HG03521 (cell line): ENCODE data around the gene ROR2.

Source experiments
- ATAC-seq: cut with Tn5 transposase; IDR thresholded peaks from one replicate; pipeline ENCODE4 v1.9.1; 2021; ENCODE audit warnings: mild to moderate bottlenecking, moderate library complexity; ENCODE audit not compliant: unreplicated experiment

The ROR2 gene

DNA sequence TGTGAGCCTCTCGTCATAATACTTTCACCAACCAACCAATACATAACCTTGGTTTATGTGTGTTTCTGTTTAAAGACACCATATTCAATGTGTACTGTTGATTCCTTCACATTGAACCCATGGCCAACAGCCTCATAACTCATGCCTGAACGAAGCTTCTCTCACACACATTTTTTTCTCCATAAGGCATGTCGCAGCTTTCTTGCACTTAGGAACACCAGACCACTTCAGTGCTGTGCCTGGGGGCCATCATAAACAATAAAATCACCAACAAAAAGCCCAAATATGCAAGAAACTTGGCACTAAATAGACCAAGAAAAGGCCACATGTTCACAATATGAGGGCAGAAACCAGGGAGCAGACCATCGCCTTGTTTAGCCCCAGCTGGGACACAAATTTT, 192.2 kb downstream of the ROR2 start:
- no peak for ATAC-seq

DNA sequence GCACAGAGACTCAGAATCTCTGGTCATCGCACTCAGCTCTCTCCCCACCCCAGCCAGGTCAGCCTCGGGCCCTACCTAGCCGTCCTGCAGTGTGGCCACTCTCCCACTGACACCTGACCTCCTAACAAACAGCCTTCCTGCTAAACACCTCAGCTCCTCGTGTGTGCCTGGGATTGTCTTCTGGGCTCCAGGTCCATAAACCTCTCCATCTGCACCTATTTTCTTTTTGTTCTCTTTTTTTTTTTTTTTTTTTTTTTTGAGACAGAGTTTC, 193.6 kb downstream of the ROR2 start:
- no peak for ATAC-seq

DNA sequence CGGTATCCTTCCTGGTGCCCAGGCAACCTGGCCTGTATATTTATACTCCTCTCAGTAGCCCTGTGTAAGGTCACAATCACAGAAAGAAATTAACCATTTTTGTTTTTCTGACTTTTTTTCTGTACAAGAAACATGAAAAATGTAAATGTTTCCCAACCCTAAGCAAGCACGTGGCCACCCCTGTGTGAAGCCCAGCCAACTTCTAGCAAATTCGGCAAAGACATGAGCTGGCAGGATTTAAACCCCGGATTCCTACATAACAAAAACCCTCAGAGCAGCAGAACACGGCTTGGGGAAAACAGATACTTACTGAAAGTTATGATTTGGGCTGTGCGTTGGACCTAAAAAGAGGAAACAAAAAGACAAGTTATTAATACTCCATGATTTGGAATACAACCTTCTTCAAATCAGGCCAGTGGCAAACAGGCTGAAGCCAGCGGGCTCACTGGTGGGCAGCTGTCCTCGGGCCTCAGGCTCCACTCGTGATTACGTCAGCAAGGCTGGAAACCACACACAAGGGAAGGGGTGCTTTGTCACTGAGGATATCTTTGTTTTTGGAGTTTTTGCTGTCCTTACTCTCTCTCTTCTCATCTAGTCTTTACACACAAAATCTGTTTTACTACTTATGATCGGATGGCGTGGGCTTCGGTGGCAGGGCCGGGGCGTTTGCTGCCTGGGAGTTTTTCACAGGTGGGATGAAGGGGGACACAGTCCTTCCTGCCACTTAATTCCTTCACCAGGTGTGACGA, 194.1 kb downstream of the ROR2 start:
- no peak for ATAC-seq

DNA sequence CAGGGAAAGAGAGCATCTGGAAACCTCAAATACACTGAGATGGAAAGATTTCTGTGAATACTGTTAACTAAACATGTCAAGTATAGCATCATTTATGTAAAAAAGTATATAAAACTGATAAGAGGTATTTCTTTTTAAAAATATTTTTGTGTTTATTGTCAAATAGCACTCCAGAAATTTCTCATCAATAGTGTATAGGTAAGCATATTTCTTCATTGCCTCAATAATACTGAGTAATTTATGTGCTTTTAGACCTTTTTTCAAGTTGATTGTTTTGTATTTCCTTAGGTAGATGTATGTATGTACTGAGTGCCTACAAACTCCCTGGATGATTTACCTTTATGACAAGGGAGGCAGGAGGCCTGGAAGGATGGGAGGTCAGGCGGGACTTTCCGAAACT, 196.3 kb downstream of the ROR2 start:
- ATAC-seq, result no peak

DNA sequence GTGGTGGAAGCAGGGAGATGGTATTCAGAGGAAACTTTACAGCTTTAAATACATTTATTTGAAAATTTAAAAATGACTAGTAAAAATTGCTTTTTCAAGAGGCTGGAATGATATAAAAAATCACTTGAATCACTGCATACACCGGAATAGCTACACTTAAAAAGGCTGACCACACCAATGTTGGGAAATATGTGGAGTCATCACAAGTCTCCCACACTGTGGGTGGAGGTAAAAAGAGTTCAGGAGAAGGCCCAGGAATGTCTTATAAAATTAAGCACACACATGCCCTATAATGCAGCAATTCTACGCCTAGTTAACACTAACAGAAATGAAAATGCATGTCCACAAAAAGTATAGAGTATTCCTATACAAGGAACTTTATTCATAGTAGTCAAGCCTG, 198.1 kb downstream of the ROR2 start:
- no peak for ATAC-seq

DNA sequence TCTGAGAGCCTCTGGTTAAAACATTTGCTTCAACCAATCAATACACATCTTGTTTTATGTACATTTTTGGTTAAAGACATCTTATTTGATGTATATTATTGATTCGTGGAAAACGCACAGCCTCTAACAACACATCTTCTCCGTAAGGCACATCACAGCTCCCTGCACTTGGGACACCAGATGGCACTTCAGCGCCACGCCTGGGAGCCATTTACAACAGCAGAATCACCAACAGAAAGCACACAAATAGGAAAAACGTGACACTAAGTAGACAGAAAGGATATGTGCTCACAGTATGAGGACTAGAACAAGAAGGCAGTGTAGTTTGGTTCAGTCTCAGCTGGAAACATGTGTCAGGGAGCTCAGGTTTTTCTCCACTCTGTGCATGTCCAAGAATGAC, 199.7 kb downstream of the ROR2 start:
- ATAC-seq, result no peak

DNA sequence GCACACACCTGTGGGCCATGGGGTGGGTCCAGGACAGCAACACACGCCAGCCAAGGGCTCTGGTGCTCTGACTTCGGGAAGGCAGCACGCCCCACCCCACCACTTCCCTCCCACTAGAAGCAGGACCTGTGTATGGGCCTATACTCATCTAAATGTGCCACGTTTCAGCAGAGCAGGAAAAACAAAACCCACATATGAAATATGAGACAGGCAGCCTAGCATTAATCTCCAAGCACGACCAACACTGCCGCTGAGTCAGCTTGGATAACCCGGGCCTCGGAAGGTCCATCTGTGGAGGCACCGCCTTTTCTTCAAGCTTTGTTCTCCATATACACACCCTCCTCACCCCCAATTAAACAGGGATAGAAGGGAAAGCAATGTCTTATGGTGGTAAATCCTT, 203.1 kb downstream of the ROR2 start:
- no peak for ATAC-seq

DNA sequence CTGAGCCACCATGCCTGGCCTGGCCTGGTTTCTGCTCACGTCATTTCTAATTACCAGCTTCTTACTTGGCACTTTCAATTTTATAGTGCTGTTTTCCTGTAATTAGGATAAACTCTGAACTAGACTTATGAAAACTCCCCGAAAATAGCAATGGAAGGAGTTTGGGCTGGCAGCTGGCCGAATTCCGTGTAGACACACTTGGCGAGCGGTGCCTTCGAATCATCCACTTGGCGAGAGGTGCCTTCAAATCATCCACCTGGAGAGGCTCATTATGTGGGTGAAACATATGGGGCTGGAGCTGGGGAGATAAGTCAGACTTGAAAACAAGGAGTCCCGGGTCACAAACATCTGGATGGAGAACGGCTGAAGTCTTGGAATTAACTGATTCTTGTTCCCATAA, 203.7 kb downstream of the ROR2 start:
- ATAC-seq, result no peak

DNA sequence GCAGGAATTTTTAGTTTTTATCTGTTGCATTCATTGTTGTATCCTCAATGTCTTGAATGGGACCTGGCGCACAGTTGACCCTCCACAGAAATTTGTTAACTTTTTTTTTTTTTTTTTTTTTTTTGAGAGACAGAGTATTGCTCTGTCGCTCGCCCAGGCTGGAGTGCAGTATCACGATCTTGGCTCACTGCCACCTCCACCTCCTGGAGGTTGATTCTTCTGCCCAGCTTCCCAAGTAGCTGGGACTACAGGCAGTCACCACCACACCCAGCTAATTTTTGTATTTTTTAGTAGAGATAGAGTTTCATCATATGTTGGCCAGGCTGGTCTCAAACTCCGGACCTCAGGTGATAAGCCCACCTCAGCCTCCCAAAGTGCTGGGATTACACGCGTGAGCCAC, 205.9 kb downstream of the ROR2 start:
- ATAC-seq, result no peak

DNA sequence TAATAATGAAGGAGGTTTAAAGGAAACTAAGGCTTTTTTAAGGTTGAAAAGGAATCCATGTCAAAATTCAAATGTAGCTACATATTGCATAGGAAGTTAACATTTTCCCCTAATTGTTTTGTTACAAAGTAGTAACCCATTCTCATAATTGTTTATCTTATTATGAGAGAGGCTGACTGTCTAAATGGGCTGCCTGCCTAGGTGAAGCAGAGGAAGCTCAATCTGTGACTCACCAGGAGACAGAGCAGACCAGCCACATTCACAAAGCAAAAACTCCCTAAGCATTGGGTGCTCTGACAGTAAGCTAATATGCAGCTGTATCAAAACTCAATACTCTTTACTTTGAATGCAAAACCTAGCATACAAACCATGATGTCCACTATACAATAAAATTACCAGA, 208.5 kb downstream of the ROR2 start:
- no peak for ATAC-seq

DNA sequence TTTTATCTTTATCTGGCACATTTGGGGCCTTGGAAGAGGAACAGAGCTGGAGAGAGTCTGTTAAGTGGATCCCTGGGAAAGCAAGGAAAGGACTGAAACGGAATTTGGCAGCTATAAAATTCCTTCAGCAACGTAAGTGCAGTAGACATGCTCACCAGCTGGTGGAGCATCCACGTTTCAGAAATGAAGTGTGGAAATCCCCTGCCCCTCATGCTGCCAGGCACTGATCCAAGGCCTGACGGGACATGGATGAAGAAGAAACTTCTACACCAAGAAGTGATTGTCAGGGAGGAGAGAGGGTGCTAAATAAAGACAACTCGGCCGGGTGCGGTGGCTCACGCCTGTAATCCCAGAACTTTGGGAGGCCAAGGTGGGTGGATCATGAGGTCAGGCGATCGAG, 209.3 kb downstream of the ROR2 start:
- ATAC-seq, result no peak

DNA sequence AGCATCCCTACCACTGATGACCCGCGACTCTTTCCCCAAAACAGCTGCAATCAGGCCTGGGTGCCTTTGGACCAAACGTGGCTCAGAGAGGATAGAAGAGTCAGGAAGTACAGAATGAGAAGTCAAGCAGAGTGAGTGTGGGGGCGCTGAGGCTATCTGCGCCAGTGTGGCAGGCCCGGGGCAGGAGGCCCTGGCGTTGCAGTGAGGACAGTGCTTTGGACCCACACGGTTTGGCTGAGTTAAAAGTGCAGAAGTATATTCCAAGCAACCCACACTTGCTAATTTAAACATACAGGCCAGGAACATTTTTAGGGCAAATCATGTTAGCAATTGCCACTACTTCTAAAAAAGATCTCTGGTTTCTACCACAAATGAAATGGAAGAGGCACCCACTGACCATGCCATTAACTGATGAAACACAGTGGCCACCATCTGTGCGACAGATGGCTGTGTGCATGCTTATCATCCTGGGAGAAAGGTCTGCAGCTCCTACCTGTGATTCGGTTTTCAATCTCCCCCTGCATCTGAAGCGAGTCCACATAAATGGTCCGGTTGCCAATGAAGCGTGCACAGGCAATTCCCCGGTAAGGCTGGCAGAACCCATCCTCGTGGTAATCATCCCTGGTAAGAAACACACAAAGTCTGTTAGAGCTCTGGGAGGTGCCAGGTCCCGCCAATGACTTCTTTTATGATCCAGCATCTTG, 213.0 kb downstream of the ROR2 start:
- ATAC-seq, result no peak

DNA sequence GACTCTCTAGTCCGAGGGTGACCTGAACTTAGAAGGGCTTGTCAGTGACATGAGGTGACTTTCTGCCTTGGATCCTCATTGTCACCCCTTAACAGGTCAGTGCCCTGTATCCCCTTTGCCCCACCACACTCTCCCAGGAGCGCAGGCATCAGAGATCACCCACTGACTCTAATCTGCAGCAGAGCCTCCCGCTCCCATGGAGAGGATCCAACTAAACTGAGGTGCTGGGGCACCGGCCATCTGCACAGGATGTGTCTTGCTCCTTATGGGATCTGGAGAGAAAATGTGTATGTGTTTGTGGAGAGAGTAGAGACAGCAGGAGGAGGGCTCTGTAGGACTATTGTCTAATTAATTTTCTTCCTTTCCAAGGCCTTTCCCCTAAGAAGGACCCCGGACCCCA, 213.7 kb downstream of the ROR2 start:
- ATAC-seq, result no peak

DNA sequence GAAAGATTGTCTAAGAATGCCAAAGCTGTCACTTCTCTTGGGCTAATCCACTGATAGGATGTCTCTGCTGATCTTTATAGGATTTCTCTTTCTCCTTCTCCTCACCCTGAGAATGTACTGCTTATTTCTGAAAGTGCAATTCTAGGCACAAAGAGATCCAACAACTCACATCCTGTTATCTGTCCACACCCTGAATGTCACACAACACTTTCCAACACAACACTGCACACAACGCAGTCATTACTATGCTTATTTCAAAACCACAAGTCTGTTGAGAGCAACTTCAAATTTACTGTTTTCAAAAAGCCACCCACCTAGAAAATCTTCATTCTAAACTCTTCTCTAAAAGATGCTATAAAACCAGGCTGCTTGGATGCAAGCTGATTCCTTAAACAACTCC, 215.0 kb downstream of the ROR2 start:
- ATAC-seq, result no peak

DNA sequence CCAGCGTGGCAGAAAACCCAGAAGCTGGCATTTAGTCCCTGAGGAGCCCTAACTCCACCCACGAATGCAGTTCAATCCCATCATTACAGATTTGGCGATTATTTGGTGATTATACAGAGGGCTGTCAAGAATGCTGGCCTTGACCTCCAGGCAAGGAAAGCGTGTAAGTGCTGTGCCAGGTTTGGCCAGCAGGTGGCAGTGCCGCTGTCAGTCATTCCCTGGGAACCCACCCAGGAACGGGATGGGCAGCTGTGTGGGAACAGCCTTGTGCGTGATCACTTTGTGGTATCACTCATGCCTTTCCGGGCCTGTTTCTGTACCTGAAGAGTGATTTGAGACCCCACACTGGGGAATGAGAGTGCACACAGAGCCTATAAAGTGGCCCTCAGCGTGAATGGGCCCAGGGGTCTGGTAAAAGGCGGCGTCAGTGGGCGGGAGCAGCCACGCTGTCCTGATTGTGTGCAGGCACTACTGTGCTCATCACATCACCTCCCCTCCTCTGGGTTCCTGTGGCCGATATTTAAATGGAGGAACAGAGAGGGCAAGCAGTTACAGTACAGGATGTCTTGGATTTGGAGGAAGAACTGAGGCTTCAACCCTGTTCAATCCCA, 215.6 kb downstream of the ROR2 start:
- ATAC-seq, result no peak

DNA sequence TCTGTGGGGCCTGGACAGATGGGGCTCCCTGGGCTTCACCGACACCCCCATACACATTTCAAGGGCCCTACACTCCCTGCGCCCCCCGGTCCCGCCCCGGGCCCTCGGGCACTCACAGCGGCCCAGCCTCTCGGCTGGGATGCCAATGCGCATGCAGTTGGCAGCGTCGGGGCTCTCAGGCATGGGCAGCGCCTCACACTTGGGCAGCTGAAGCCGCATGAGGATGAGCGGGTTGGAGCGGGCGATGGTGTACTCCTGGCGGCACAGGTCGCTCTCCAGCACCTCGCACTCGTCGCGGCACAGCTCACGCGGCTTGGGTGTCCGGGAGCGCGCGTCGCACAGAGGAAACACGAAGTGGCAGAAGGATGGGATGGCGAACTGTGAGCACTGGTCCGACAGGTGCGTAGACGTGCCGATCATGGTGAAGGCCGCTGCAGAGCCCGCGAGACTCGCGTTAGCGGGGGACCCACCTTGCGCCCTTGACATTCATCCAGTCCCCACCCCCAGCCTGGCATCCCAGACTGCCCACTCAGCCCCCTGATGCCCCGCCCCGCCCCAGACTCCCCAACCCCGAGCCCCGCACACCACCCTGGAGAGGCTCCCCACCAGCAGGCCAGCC, 216.9 kb downstream of the ROR2 start:
- no peak for ATAC-seq

DNA sequence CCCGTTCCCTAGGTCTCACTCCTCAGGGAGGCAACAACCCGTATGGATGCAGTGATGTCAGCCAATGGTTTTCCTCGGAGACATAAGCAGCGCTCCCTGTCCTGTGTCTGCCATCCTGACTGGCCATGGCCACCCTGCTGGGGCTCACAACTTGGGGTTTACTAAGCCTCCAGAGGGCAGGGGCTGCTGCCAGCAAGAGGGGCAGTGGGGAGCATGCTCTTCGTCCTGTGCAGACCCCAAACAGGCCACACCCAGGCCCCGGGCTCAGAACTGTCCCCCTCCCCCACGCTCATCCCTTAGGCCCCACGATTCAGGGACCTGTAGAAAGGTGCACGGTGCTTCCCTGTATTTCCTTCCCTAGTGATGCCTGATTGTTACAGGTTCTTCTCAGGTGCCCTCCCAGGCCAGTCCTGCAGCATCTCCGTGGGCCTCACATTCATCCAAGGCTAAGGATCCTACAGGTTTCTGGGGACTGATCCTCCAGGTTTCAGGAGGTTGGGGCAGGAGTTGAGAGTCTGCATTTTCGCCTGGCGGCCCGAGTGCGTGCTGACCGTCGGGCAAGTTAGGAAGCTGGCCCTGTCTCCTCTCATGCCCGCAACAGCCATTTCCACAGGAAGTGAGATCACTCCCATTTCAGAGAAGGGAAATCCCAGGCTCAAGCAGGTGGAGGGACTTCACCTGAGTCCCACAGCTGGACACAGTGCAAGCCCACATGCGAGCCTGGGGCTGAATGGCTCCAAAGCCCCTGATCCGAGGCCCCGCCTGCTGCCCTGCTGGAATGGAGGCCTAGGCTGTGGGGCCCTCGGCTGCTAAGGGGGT, 217.6 kb downstream of the ROR2 start:
- ATAC-seq, result no peak

DNA sequence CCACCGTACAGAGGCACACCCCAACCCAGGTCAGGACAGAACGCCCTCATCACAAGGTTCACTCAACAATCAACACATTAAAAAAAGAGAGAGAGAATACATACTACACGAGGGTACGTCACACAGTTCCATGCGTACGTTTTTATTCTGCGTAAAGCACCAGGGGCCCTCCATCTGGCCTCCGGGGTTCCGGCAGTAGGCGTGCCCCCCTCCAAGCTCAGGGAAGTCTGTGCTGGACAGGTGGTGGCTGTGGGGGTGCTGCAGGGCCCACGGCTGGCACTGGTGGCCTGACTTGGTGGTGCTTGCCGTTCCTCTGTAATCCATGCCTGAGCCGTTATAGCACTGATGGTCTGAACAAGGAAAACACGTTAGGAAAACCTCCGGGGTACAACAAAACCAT, 219.2 kb downstream of the ROR2 start:
- ATAC-seq, result no peak

DNA sequence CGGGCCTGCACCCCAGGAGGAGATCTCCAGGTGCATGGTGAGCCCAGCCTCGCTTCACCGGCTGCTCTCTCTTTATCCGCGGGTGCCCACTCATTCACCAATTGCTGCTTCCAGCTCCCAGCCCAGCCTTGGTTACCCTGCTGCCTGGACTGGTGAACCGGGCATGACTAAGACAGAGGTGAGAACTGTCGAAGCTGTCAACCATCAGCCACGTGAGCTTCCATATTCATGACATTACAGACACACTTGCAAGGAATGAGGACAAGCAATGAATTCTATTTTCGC, 220.5 kb downstream of the ROR2 start:
- no peak for ATAC-seq

DNA sequence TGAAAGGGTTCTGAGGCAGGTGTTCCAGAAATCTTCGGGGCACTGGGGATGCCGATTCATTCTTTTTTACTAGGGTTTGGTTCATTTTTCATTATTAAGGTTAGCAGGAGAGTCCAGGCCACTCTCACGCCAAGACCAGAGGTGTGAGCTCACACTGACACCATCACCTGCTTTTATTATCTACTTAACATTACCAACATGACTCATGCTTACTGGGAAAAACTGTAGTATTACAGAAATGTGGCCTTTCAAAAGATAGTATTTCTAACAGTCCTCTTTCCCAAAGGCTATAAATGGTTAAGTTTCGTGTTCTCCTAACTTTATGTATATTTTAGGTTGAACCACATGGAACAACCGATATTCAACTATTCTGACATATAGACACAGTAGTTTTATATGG, 222.1 kb downstream of the ROR2 start:
- ATAC-seq, result no peak

DNA sequence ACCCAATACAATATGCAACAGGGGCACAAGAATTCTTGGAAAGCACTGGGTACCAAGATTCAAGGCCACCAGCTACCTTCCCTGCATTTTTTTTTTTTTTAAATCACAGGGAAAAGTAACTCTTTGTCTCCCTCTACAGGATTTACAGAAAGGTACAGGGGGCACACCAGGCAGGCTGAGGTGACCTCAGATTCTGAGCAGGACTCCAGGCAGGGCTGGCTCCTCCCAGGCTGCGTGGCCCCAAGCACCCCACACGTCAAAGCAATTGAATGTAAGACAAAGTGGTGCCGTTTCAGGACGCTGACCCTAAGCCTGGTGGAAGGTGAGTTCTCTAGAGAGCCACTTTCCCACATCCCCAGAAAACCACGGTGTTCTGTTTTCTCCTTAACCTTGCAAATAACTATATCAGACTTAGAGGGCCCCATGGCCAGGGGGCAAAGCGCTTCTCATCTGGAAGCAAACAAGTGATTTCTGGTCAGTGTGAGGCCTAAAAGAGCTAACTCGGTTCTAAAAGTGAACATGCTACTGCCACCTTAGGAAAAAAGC, 222.6 kb downstream of the ROR2 start:
- peak; percentile 70 for ATAC-seq
